Amygdala (tissue), 56 donors: ENCODE data around the gene CCL7.

Source experiments
- DNase-seq, 56 donors: peaks; one replicate each; lab custom pipeline; 2025; lab: John Stamatoyannopoulos, UW

The CCL7 gene

DNA sequence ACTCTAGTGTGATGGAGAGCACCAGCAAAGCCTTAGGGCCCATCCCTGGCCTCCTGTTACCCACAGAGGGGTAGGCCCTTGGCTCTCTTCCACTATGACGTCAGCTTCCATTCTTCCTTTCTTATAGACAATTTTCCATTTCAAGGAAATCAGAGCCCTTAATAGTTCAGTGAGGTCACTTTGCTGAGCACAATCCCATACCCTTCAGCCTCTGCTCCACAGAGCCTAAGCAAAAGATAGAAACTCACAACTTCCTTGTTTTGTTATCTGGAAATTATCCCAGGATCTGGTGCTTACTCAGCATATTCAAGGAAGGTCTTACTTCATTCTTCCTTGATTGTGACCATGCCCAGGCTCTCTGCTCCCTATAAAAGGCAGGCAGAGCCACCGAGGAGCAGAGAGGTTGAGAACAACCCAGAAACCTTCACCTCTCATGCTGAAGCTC, 49.0 kb downstream of the CCL7 start, which contains the start of gene CCL8:
Gene CCL8, plus strand, starts transcription at position 397 of the 445 bp plus-strand sequence. CDS start 67 bp downstream, outside the sequence.
- no peak for DNase-seq
